DOHH2 (cell line): Measurements from ENCODE around the gene PACS2.

Source experiments
- CTCF ChIP-seq: fragments of 200-600 bp; sonication (generic); IDR thresholded peaks from one replicate; pipeline ENCODE4 v1.5.1; 2014; ENCODE audit warnings: antibody characterized with exemption, mild to moderate bottlenecking, low read depth, low read length; ENCODE audit not compliant: poor library complexity, severe bottlenecking
- EZH2phosphoT487 ChIP-seq: fragments of 200-600 bp; sonication (generic); IDR thresholded peaks from 2 replicates; pipeline ENCODE4 v1.6.1; 2017; ENCODE audit warnings: borderline replicate concordance, mild to moderate bottlenecking, antibody characterized with exemption, low read length, moderate library complexity, mixed read lengths

DNA sequence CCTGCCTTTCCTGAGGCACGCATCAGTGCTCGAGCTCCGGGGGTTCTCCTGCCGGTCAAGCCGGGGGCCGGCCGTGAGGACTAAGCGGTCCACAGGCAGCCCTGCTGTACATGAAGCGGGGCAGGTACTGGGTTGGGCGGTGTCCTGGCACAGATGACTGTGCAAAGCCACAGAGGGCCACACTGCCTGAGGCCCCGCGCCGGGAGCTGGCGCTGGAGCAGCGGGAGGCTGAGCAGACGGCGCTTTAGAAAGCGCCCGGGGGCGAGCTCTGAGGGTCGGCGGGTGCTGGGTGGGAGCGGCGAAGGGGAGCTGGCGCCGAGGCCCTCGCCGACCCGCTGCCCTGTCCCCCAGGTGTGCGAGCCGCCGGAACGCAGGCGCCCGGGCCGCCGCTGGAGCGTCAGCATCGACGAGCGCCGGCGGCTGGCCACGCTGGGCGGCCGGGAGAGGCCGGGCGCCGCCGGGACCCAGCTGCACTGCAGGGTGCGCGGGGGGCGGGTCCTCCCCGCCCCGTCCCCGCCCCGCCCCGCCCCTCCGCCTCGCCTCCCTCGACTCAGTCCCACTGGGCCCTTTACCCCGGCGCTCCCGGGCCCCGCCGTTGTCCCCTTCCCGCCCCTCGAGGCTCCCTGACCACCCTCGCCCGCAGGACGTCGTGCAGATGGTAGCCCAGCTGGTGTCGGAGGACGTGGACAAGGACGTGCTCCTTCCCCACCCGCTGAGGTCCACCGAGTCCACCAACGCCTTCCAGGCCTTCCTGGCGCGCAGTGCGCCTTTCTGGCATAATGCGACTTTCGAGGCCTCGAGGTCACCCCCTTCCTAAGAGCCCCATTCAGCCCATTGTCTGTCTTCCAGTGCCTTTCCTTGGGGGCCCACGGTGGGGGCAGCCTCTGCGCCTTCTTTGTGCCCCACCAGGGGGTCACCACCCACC, 96.7 kb downstream of the PACS2 start:
- TF ChIP-seq CTCF (no peak), EZH2phosphoT487 (no peak)
